ENCODE results near the gene LNX1. TPM values are rescaled to one million over a fixed set of nuclear protein-coding genes. Genes with fewer than 3 reads are reported as not detected.

LNX1 gene
- total RNA-seq, 1 experiment from 2014 or later, result 3.3 TPM

DNA sequence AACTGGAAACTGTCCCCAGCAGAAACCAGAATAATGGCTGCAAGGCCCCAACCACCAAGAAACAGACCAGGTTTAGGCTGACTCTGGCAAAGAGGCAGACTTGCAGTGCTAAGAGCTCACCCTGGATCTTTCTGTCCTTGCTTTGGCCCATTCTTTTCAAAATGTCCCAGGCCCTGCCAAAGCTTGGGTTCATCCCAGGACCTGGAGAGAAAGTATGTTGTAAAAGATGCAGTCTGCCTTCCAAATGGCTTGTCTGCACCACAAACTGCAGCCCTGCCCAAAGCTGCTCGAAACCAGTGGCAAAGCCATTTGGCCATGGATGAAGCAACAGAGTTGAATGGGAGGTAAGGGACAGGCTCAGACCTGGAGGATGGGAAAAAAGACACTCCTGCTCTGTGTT lies 38.0 kb upstream of the LNX1 start:
- Histone ChIP-seq H2AFZ (ENCODE audit: low read depth, low read length, poor library complexity, severe bottlenecking) (no peak overlapping the region), H3K27ac (ENCODE audit: low read depth, low read length) (no peak overlapping the region), H3K9ac (ENCODE audit: low read length) (no peak overlapping the region), H3K4me3 (replicated peaks in 1 of 2; ENCODE audit: low read depth in 1 of 2, low read length in 2 of 2) (no peak overlapping the region), H3K4me2 (ENCODE audit: low read length) (no peak overlapping the region), H3K27me3 (ENCODE audit: insufficient read depth, low read length) (peaks cover 25% of the 10 kb centered on the region), H4K20me1 (ENCODE audit: insufficient read depth) (no peaks in the 10 kb centered on the region), H3K4me1 (ENCODE audit: control insufficient read depth in 1 of 2, insufficient read depth in 2 of 2, low read length in 2 of 2) (no peaks in the 10 kb centered on the region), H3K9me2 (ENCODE audit: insufficient read depth) (no peaks in the 10 kb centered on the region), H3K36me3 (ENCODE audit: control insufficient read depth in 1 of 2, insufficient read depth in 2 of 2, low read length in 2 of 2) (no peaks in the 10 kb centered on the region), H3K9me3 (ENCODE audit: control insufficient read depth in 1 of 2, insufficient read depth in 1 of 2, low read depth in 1 of 2, low read length in 2 of 2) (no peaks in the 10 kb centered on the region), H3K79me2 (ENCODE audit: insufficient read depth, low read length) (no peaks in the 10 kb centered on the region)
- TF ChIP-seq, protein P1, sequence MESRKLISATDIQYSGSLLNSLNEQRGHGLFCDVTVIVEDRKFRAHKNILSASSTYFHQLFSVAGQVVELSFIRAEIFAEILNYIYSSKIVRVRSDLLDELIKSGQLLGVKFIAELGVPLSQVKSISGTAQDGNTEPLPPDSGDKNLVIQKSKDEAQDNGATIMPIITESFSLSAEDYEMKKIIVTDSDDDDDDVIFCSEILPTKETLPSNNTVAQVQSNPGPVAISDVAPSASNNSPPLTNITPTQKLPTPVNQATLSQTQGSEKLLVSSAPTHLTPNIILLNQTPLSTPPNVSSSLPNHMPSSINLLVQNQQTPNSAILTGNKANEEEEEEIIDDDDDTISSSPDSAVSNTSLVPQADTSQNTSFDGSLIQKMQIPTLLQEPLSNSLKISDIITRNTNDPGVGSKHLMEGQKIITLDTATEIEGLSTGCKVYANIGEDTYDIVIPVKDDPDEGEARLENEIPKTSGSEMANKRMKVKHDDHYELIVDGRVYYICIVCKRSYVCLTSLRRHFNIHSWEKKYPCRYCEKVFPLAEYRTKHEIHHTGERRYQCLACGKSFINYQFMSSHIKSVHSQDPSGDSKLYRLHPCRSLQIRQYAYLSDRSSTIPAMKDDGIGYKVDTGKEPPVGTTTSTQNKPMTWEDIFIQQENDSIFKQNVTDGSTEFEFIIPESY (IDR thresholded peaks at IDR 0.05; ENCODE audit: extremely low read depth, insufficient replicate concordance, low read length), result no peak
- TF ChIP-seq, protein P2, sequence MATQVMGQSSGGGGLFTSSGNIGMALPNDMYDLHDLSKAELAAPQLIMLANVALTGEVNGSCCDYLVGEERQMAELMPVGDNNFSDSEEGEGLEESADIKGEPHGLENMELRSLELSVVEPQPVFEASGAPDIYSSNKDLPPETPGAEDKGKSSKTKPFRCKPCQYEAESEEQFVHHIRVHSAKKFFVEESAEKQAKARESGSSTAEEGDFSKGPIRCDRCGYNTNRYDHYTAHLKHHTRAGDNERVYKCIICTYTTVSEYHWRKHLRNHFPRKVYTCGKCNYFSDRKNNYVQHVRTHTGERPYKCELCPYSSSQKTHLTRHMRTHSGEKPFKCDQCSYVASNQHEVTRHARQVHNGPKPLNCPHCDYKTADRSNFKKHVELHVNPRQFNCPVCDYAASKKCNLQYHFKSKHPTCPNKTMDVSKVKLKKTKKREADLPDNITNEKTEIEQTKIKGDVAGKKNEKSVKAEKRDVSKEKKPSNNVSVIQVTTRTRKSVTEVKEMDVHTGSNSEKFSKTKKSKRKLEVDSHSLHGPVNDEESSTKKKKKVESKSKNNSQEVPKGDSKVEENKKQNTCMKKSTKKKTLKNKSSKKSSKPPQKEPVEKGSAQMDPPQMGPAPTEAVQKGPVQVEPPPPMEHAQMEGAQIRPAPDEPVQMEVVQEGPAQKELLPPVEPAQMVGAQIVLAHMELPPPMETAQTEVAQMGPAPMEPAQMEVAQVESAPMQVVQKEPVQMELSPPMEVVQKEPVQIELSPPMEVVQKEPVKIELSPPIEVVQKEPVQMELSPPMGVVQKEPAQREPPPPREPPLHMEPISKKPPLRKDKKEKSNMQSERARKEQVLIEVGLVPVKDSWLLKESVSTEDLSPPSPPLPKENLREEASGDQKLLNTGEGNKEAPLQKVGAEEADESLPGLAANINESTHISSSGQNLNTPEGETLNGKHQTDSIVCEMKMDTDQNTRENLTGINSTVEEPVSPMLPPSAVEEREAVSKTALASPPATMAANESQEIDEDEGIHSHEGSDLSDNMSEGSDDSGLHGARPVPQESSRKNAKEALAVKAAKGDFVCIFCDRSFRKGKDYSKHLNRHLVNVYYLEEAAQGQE (IDR thresholded peaks at IDR 0.05; ENCODE audit: low read depth), result no peak
- TF ChIP-seq EGR1 (IDR thresholded peaks at IDR 0.05; ENCODE audit: low read depth) (no peak), FOSL1 (IDR thresholded peaks at IDR 0.05; ENCODE audit: low read depth) (no peak), YY1 (IDR thresholded peaks at IDR 0.05; ENCODE audit: extremely low read depth, insufficient replicate concordance, low read depth, low read length) (no peak), CBX3 (IDR thresholded peaks at IDR 0.05; ENCODE audit: low read depth) (no peak), ZFX (IDR thresholded peaks at IDR 0.05) (no peak), ELF1 (IDR thresholded peaks at IDR 0.05; ENCODE audit: borderline replicate concordance, low read depth) (no peak), EZH2phosphoT487 (IDR thresholded peaks at IDR 0.05; ENCODE audit: borderline replicate concordance) (no peak), POLR2AphosphoS5 (IDR thresholded peaks at IDR 0.05; ENCODE audit: low read depth, low read length) (no peak), SP1 (IDR thresholded peaks at IDR 0.05; ENCODE audit: low read depth) (no peak), SRF (IDR thresholded peaks at IDR 0.05; ENCODE audit: low read depth) (no peak), JUND (IDR thresholded peaks at IDR 0.05) (no peak), ZNF274 (IDR thresholded peaks at IDR 0.05; ENCODE audit: low read depth, low read length) (no peak), SIN3A (IDR thresholded peaks at IDR 0.05; ENCODE audit: low read depth) (no peak), POLR2A (IDR thresholded peaks at IDR 0.05; ENCODE audit: borderline replicate concordance, extremely low read depth, insufficient read depth, insufficient read length) (no peak), EZH2 (IDR thresholded peaks at IDR 0.05) (no peak)
- TF ChIP-seq, protein P3, sequence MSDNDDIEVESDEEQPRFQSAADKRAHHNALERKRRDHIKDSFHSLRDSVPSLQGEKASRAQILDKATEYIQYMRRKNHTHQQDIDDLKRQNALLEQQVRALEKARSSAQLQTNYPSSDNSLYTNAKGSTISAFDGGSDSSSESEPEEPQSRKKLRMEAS (IDR thresholded peaks at IDR 0.05), result no peak
- TF ChIP-seq, protein P4, sequence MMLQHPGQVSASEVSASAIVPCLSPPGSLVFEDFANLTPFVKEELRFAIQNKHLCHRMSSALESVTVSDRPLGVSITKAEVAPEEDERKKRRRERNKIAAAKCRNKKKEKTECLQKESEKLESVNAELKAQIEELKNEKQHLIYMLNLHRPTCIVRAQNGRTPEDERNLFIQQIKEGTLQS (IDR thresholded peaks at IDR 0.05), result no peak
- CTCF ChIA-PET, result no interaction called here
- intact Hi-C loops (cut with micrococcal nuclease), result no loop called here
- DNase-seq (ENCODE audit: low read depth, low spot score), result no peak
- BruUV-seq (replicated peaks), result no TSS peak
- ATAC-seq, result no peak
- RAD21 ChIA-PET (ENCODE audit: low non-redundant PET in 1 of 2, low total read pairs in 2 of 2, uncharacterized antibody in 2 of 2, unreplicated experiment in 2 of 2), result no interaction called here
- POLR2A ChIA-PET, result no interaction called here

Data from HCT116 (cell line).